ENCODE data around the gene SEMA3G. TPM values are rescaled to one million over a fixed set of nuclear protein-coding genes. Genes with fewer than 3 reads are reported as not detected.

The SEMA3G gene
- total and polyA plus RNA-seq, 2 experiments from 2014 or later = 0.47 to 2.5 TPM

- H3K79me2 ChIP-seq (replicated peaks; ENCODE audit: insufficient read depth) = no peaks in the 10 kb centered on the region
- Mint-ChIP-seq H3K9me3 (no peaks in the 10 kb centered on the region; the same call in 2 of the 3 replicates), H3K4me3 (no peak overlapping the region), H3K4me1 (no peaks in the 10 kb centered on the region; the same call in 2 of the 3 replicates), H3K27me3 (ENCODE audit: insufficient read depth, low read depth, poor library complexity) (peaks cover 26% of the 10 kb centered on the region), H3K27ac (no peak overlapping the region), H3K36me3 (ENCODE audit: low read depth) (no peaks in the 10 kb centered on the region)
- H3K4me1 ChIP-seq (ENCODE audit: insufficient read depth) = no peaks in the 10 kb centered on the region
- no peaks in the 10 kb centered on the region for H3K27me3 ChIP-seq (ENCODE audit: insufficient read depth)
- H2AFZ ChIP-seq = no peak overlapping the region
- no peak overlapping the region for H3K4me3 ChIP-seq
- no peak overlapping the region for H3K27ac ChIP-seq (ENCODE audit: low read depth)
- DNase-seq (ENCODE audit: low spot score) (no peak), ATAC-seq (no peak)
- no peaks in the 10 kb centered on the region for H4K20me1 ChIP-seq (replicated peaks; ENCODE audit: insufficient read depth)
- H3K4me2 ChIP-seq = no peak overlapping the region
- H3F3A ChIP-seq (replicated peaks; ENCODE audit: low read depth) = no peaks in the 10 kb centered on the region
- H3K9me2 ChIP-seq (ENCODE audit: insufficient read depth) = no peaks in the 10 kb centered on the region
- no peaks in the 10 kb centered on the region for H3K36me3 ChIP-seq (ENCODE audit: insufficient read depth)
- no peak for TF ChIP-seq NANOG (IDR thresholded peaks at IDR 0.05; ENCODE audit: borderline replicate concordance)
- TF ChIP-seq JUNB (IDR thresholded peaks at IDR 0.05; ENCODE audit: unreplicated experiment) = no peak
- no peak for TF ChIP-seq ETS1 (IDR thresholded peaks at IDR 0.05)
- TF ChIP-seq EZH2phosphoT487 (IDR thresholded peaks at IDR 0.05; ENCODE audit: unreplicated experiment) = no peak
- no peak for TF ChIP-seq REST (IDR thresholded peaks at IDR 0.05; ENCODE audit: unreplicated experiment)
- TF ChIP-seq POLR2AphosphoS5 (IDR thresholded peaks at IDR 0.05; ENCODE audit: low read depth) = no peak
- TF ChIP-seq ZNF331 (CRISPR knock-in tag; IDR thresholded peaks at IDR 0.05; ENCODE audit: low read depth) = no peak
- no peak for TF ChIP-seq CREB1 (CRISPR knock-in tag; IDR thresholded peaks at IDR 0.05; ENCODE audit: low read depth)
- TF ChIP-seq STAT1 (IDR thresholded peaks at IDR 0.05; ENCODE audit: unreplicated experiment) = no peak
- no peak for TF ChIP-seq ZNF114 (CRISPR knock-in tag; IDR thresholded peaks at IDR 0.05)
- TF ChIP-seq CTCF (conservative IDR thresholded peaks at IDR 0.05; ENCODE audit: low read depth in 2 of 2) = no peak
- TF ChIP-seq ZNF462 (CRISPR knock-in tag; IDR thresholded peaks at IDR 0.05) = no peak
- no peak for TF ChIP-seq EZH2 (IDR thresholded peaks at IDR 0.05; ENCODE audit: low read depth, unreplicated experiment)
Observed at GRCh38 chr3:52393959-52394670, 50.8 kb downstream of the SEMA3G start.

All from GM23338 (cell line).